Fibroblast of lung (primary cell): ENCODE measurements around the gene TMEM121. TPM values are rescaled to one million over a fixed set of nuclear protein-coding genes. Genes with fewer than 3 reads are reported as not detected.

ENCODE experiments used
- DNase-seq, 2 donors: peaks; one replicate each; pipeline versions ENCODE4 v3.0.0 to v3.0.0-alpha.2; 2010; ENCODE audit warnings: low read depth in 2 of 2
- H2AFZ ChIP-seq: 2 replicates; pipeline ENCODE4 v1.5.1; 2012; ENCODE audit warnings: low read length, control low read depth, inconsistent platforms
- H3K27ac ChIP-seq: 2 replicates; pipeline ENCODE4 v1.5.1; 2011; ENCODE audit warnings: low read length, control low read depth; ENCODE audit not compliant: insufficient read depth
- H3K27me3 ChIP-seq: 2 replicates; pipeline ENCODE4 v1.5.1; 2011; ENCODE audit warnings: mild to moderate bottlenecking, low read length; ENCODE audit not compliant: control insufficient read depth, insufficient read depth
- H3K36me3 ChIP-seq: 2 replicates; pipeline ENCODE4 v1.5.1; 2011; ENCODE audit warnings: low read length; ENCODE audit not compliant: control insufficient read depth, insufficient read depth
- H3K4me1 ChIP-seq: 2 replicates; pipeline ENCODE4 v1.5.1; 2011; ENCODE audit warnings: low read length; ENCODE audit not compliant: control insufficient read depth, insufficient read depth; ENCODE audit errors: extremely low read depth
- H3K4me2 ChIP-seq: 2 replicates; pipeline ENCODE4 v1.5.1; 2011; ENCODE audit warnings: low read length, control low read depth; ENCODE audit not compliant: insufficient read depth; ENCODE audit errors: extremely low read depth
- H3K4me3 ChIP-seq, 4 experiments: fragments of 200-600 bp in 1 of 4; sonication (generic) in 1 of 4; replicated peaks in 1 of 4; 2 replicates each; pipeline ENCODE4 v1.5.1; 2011 to 2016; ENCODE audit warnings: low read length in 4 of 4, low read depth in 3 of 4, mild to moderate bottlenecking in 3 of 4, control low read depth in 2 of 4, inconsistent platforms in 1 of 4, mixed read lengths in 1 of 4; ENCODE audit not compliant: insufficient read depth in 1 of 4; ENCODE audit errors: control extremely low read depth in 1 of 4
- H3K79me2 ChIP-seq: 2 replicates; pipeline ENCODE4 v1.5.1; 2012; ENCODE audit warnings: mild to moderate bottlenecking, low read length, inconsistent platforms; ENCODE audit not compliant: control insufficient read depth, insufficient read depth
- H3K9ac ChIP-seq: 2 replicates; pipeline ENCODE4 v1.5.1; 2011; ENCODE audit warnings: mild to moderate bottlenecking, low read length, control low read depth; ENCODE audit not compliant: insufficient read depth
- H3K9me3 ChIP-seq: 2 replicates; pipeline ENCODE4 v1.5.1; 2012; ENCODE audit warnings: low read depth, low read length; ENCODE audit not compliant: control insufficient read depth, insufficient read depth
- H4K20me1 ChIP-seq: 2 replicates; pipeline ENCODE4 v1.5.1; 2011; ENCODE audit warnings: low read length; ENCODE audit not compliant: control insufficient read depth, insufficient read depth; ENCODE audit errors: extremely low read depth
- CTCF ChIP-seq, 2 donors: IDR thresholded peaks in 1 of 2; conservative IDR thresholded peaks in 1 of 2; 1 replicate in 1 of 2; 2 replicates in 1 of 2; pipeline ENCODE4 v1.5.1; 2011 to 2012; ENCODE audit warnings: low read length in 2 of 2, control low read depth in 1 of 2, inconsistent platforms in 1 of 2, low read depth in 1 of 2, mild to moderate bottlenecking in 1 of 2
- EZH2 ChIP-seq: IDR thresholded peaks from 2 replicates; pipeline ENCODE4 v1.5.1; 2012; ENCODE audit warnings: low read length, control low read depth, mild to moderate bottlenecking; ENCODE audit errors: missing control alignments
- polyA plus RNA-seq, 2 donors: library from polyadenylated mRNA; depleted of rRNA in 1 of 2; stranded (reverse) in 1 of 2; unstranded in 1 of 2; fragments of >200 nt; gene quantifications; 2 replicates each; pipeline ENCODE4 v1.2.1, GENCODE V29; 2011 to 2012; ENCODE audit warnings: missing spikeins in 1 of 2
- total RNA-seq: library from RNA; depleted of rRNA; stranded (reverse); fragments of >200 nt; gene quantifications from 2 replicates; pipeline ENCODE4 v1.2.1, GENCODE V29; 2014

TMEM121 gene
- total and polyA plus RNA-seq, 2 donors (not counting 1 experiment from before 2014, with no cell fraction given): 0.30 to 5.1 TPM

GRCh38 chr14:105528586-105529318, 2.4 kb downstream of the TMEM121 start:
- Histone ChIP-seq H3K9me3 (no peaks in the 10 kb centered on the region), H3K4me2 (peak overlapping the region; percentile 44), H3K36me3 (no peaks in the 10 kb centered on the region), H3K9ac (no peak overlapping the region), H3K4me1 (no peaks in the 10 kb centered on the region), H4K20me1 (no peaks in the 10 kb centered on the region), H3K4me3 (peak overlapping the region in 1 of 4 experiments; percentile 65), H3K27me3 (peaks cover 6% of the 10 kb centered on the region), H3K27ac (no peak overlapping the region), H3K79me2 (no peaks in the 10 kb centered on the region), H2AFZ (no peak overlapping the region)
- DNase-seq: no peak
- TF ChIP-seq CTCF (conservative IDR thresholded peaks at IDR 0.05 in 1 of 2, IDR thresholded peaks at IDR 0.05 in 1 of 2; ENCODE audit: low read depth in 1 of 2, low read length in 2 of 2): no peak
- TF ChIP-seq EZH2: no peak

DNA sequence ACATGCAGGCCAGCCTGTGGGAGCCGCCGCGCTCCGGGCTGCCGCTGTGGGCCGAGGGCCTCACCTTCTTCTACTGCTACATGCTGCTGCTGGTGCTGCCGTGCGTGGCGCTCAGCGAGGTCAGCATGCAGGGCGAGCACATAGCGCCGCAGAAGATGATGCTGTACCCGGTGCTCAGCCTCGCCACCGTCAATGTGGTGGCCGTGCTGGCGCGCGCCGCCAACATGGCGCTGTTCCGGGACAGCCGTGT, 2.9 kb downstream of the TMEM121 start:
- no peaks in the 10 kb centered on the region for H3K4me1 ChIP-seq
- DNase-seq: no peak
- H3K79me2 ChIP-seq: no peaks in the 10 kb centered on the region

DNA sequence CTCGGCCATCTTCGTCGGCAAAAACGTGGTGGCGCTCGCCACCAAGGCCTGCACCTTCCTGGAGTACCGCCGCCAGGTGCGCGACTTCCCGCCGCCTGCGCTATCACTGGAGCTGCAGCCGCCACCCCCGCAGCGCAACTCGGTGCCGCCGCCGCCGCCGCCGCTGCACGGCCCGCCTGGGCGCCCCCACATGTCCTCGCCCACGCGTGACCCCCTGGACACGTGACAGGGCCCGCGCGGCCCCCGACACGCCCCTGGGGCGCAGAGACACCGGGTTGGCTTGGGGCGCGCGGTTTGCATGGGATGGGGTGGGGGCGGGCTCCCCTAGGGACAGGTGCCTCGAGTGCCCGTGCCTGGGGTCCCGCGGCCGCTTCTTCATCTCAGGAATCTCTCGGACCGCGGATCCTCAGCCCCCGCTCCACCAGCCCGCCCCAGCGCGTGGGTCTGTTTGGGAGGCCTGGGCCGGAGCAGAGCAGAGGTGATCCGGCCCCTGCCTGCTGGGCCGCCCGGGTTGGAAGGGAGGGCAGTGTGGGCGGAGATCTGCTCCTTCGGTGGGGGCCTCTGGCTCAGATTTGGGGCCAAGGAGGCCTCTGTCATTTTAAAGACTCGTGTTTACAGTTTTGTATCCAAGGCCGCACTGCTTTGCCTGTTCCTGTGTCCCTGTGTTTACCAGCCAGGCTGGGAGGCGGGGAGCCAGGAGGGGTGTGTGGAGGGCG, 3.3 kb downstream of the TMEM121 start:
- Histone ChIP-seq H3K4me1 (no peaks in the 10 kb centered on the region), H3K4me3 (no peak overlapping the region), H3K27ac (no peak overlapping the region), H3K79me2 (no peaks in the 10 kb centered on the region), H3K9ac (no peak overlapping the region), H2AFZ (no peak overlapping the region), H4K20me1 (no peaks in the 10 kb centered on the region), H3K4me2 (no peak overlapping the region), H3K27me3 (peaks cover 6% of the 10 kb centered on the region), H3K36me3 (no peaks in the 10 kb centered on the region), H3K9me3 (no peaks in the 10 kb centered on the region)
- no peak for DNase-seq
- TF ChIP-seq EZH2: no peak
- no peak for TF ChIP-seq CTCF (conservative IDR thresholded peaks at IDR 0.05 in 1 of 2, IDR thresholded peaks at IDR 0.05 in 1 of 2; ENCODE audit: low read depth in 1 of 2, low read length in 2 of 2)

More for the DNA sequence above, 2.9 kb downstream of the TMEM121 start:
- H3K27me3 ChIP-seq: peaks cover 6% of the 10 kb centered on the region
- H4K20me1 ChIP-seq: no peaks in the 10 kb centered on the region
- no peaks in the 10 kb centered on the region for H3K36me3 ChIP-seq
- no peak overlapping the region for H3K27ac ChIP-seq
- H3K9me3 ChIP-seq: no peaks in the 10 kb centered on the region
- no peak overlapping the region for H3K9ac ChIP-seq
- no peak for TF ChIP-seq CTCF (conservative IDR thresholded peaks at IDR 0.05 in 1 of 2, IDR thresholded peaks at IDR 0.05 in 1 of 2; ENCODE audit: low read depth in 1 of 2, low read length in 2 of 2)
- no peak overlapping the region for H3K4me2 ChIP-seq
- no peak overlapping the region for H3K4me3 ChIP-seq
- H2AFZ ChIP-seq: no peak overlapping the region
